ENCODE data around the gene C1orf105. TPM values are rescaled to one million over a fixed set of nuclear protein-coding genes. Genes with fewer than 3 reads are reported as not detected.
A peak's percentile ranks its signal among the peaks of the same experiment; 100 is the strongest.
"Not testable (repeated sequence)": the region's sequence is repeated elsewhere in the genome, so short reads cannot be mapped to it uniquely, and the experiment has no call there.

Gene C1orf105
- total RNA-seq, 2 experiments from 2014 or later: not detected

DNA sequence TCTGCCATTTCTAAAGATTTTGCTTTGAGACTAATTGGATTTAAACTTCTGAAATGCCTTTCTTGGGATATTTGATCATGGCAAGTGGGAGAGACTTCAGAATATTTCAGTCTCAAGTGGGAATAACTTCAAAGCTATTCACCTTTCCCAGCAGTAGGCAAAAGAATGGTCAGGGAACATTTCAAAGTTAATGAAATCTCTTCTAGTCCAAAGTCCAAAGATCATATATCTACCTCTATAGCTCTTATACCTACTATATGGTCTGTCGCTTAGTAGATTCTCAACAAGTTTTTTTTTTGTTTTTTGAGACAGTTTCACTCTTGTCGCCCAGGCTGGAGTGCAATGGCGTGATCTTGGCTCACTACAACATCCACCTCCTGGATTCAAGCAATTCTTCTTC, 67.9 kb downstream of the C1orf105 start:
- no peak for DNase-seq
- Mint-ChIP-seq H3K4me3 (no peak overlapping the region), H3K4me1 (peaks cover 4% of the 10 kb centered on the region), H3K36me3 (ENCODE audit: low read depth) (no peaks in the 10 kb centered on the region), H3K9me3 (ENCODE audit: low read depth) (no peaks in the 10 kb centered on the region), H3K27ac (no peak overlapping the region), H3K27me3 (peaks cover 2% of the 10 kb centered on the region)
- CTCF ChIA-PET: interaction anchor here (0.7 to 2.2 kb wide), 4 partner anchors 9 to 254 kb away, joined by 3 to 7 read pairs (median 4); no protein-coding TSS in a partner anchor
- POLR2A ChIA-PET: no interaction called here
- no peak for ATAC-seq
- intact Hi-C loops (cut with DNase I, micrococcal nuclease): no loop called here

DNA sequence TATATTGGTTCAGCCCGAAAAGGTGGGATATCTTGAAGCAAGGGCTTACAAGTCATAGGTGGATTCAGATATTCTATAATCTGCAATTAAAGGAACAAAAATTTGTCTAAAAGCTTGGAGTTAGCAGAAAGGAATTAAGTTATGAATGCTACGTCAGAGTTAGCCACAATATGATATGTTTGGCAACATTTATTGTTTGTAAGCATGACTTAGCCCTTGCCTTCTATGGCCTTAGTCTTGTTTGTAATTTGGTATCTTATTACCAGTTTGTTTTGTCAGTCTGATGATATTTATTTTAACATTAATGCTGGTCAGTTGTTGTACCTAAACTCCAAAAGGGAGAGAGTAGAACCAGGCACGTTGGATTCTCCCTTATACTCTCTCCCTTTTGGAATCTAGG, 69.4 kb downstream of the C1orf105 start:
- ChIA-PET CTCF (interaction anchor here (0.6 kb wide), 1 partner anchor 356 kb away, joined by 3 read pairs; no protein-coding TSS in a partner anchor), POLR2A (no interaction called here)
- H3K4me1 Mint-ChIP-seq: peaks cover 4% of the 10 kb centered on the region
- peaks cover 2% of the 10 kb centered on the region for H3K27me3 Mint-ChIP-seq
- intact Hi-C loops (cut with DNase I, micrococcal nuclease): no loop called here
- no peaks in the 10 kb centered on the region for H3K9me3 Mint-ChIP-seq (ENCODE audit: low read depth)
- ATAC-seq (no peak), DNase-seq (no peak)
- no peak overlapping the region for H3K4me3 Mint-ChIP-seq
- no peaks in the 10 kb centered on the region for H3K36me3 Mint-ChIP-seq (ENCODE audit: low read depth)
- H3K27ac Mint-ChIP-seq: no peak overlapping the region

DNA sequence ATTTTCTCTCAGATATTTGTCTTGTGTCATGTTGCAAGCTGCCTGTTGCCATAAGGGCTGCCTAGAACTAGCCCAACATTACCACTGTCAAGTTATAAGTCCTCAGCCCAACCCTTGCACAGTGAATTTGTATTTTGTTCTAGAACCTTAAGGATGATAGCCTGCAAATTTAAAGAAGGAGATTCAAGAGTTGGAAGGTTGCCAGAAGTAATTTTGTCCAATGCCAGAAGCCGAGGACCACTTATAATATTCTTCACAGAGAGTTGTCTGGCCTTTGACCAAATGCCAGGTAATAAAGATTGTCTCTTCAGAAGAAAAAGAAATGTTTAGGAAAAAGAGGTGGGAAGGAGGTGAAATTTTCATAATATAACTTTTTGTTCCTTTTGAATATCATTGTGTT, 71.9 kb downstream of the C1orf105 start:
- intact Hi-C loops (cut with DNase I, micrococcal nuclease): no loop called here
- peaks cover 3% of the 10 kb centered on the region for H3K4me1 Mint-ChIP-seq
- no peak overlapping the region for H3K27ac Mint-ChIP-seq
- DNase-seq (no peak), ATAC-seq (no peak)
- H3K9me3 Mint-ChIP-seq (ENCODE audit: low read depth): no peaks in the 10 kb centered on the region
- no peaks in the 10 kb centered on the region for H3K36me3 Mint-ChIP-seq (ENCODE audit: low read depth)
- H3K4me3 Mint-ChIP-seq: no peak overlapping the region
- POLR2A ChIA-PET: no interaction called here
- CTCF ChIA-PET: no interaction called here
- peaks cover 2% of the 10 kb centered on the region for H3K27me3 Mint-ChIP-seq

DNA sequence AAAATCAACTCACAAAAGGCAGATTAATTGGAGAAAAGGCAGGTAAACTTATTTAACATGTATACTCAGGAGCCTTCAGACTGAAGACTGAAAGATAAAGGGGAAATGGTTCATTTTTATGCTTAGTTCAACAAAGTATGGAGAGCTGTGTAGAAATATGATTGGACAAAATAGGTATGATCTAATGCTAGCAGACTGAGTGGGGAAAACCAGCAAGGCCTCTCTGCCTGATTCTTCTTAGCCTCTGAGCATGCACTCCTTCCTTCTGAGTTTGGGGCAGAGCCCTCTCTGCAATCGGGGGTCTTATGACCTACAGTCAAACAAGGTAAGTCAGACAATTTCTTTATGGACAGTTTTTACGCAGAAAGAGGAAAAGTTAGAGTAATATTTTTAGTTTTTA, 73.7 kb downstream of the C1orf105 start:
- no peaks in the 10 kb centered on the region for H3K4me1 Mint-ChIP-seq
- DNase-seq (no peak), ATAC-seq (no peak)
- no peaks in the 10 kb centered on the region for H3K9me3 Mint-ChIP-seq (ENCODE audit: low read depth)
- intact Hi-C loops (cut with DNase I, micrococcal nuclease): no loop called here
- no peaks in the 10 kb centered on the region for H3K36me3 Mint-ChIP-seq (ENCODE audit: low read depth)
- no peak overlapping the region for H3K27ac Mint-ChIP-seq
- CTCF ChIA-PET: interaction anchor here (1.1 kb wide), 1 partner anchor 10 kb away, joined by 3 read pairs; no protein-coding TSS in a partner anchor
- H3K27me3 Mint-ChIP-seq: peaks cover 2% of the 10 kb centered on the region
- H3K4me3 Mint-ChIP-seq: no peak overlapping the region
- POLR2A ChIA-PET: no interaction called here

DNA sequence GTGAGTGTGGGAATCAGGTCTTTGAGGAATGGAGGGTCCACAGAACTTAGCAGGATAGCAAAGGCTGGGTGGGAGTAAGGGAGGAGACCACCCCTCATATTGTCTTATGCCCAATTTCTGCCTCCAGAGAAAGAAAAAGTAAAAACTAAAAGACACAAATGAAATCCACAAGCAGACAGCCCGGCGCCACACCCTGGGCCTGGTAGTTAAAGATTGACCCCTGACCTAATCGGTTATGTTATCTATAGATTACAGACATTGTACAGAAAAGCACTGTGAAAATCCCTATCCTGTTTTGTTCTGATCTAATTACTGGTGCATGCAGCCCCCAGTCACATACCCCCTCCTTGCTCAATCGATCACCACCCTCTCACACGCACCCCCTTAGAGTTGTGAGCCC, 75.6 kb downstream of the C1orf105 start:
- DNase-seq; POLR2A ChIA-PET; H3K4me3 Mint-ChIP-seq; H3K9me3 Mint-ChIP-seq (ENCODE audit: low read depth); H3K36me3 Mint-ChIP-seq (ENCODE audit: low read depth); H3K4me1 Mint-ChIP-seq; intact Hi-C loops (cut with DNase I, micrococcal nuclease); CTCF ChIA-PET; H3K27me3 Mint-ChIP-seq; ATAC-seq; H3K27ac Mint-ChIP-seq: not testable (repeated sequence)

DNA sequence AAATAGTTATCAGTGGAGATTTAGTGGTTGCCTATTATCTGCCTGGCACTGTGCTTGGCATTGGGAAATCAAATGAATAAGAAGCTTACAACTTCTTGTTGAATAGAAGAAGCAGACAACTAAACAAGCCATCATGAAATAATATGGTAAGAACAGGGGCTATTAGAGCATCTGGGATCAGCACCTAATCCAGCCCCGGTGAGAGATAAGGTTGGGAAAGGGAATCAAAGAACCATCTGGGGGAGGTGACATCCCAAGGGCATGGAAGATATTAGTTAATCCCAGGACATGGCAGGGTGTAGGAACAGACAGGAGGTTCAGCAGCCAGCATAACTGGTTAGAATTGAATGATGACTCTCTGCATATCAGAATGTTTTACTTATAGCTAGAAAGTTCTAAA, 76.2 kb downstream of the C1orf105 start:
- Mint-ChIP-seq H3K27ac (no peak overlapping the region), H3K4me1 (peaks cover 2% of the 10 kb centered on the region), H3K4me3 (no peak overlapping the region), H3K27me3 (no peaks in the 10 kb centered on the region), H3K9me3 (ENCODE audit: low read depth) (no peaks in the 10 kb centered on the region), H3K36me3 (ENCODE audit: low read depth) (no peaks in the 10 kb centered on the region)
- CTCF ChIA-PET: interaction anchor here (0.7 kb wide), 1 partner anchor 362 kb away, joined by 3 read pairs; no protein-coding TSS in a partner anchor
- intact Hi-C loops (cut with DNase I, micrococcal nuclease): no loop called here
- DNase-seq (no peak), ATAC-seq (no peak)
- POLR2A ChIA-PET: no interaction called here

DNA sequence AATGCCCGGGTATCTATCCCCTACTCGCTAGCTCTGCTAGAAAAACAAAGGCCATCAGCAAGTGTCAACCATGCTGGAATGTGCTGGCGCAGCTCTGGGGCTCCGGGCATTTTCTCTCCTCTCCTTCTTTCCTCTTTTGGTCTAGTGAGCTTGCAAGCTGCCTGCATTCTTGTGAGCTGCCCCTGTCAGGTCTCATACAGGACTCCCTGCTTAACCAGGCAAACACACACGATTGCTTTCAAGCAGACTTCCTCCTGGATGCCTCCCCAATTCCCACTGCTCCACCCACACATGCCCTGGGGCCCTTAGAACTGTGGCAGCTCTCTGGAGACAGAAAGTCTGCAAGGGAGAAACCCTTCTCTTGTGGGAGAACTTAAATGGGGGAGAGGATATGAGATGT, 76.7 kb downstream of the C1orf105 start:
- intact Hi-C loops (cut with DNase I, micrococcal nuclease): no loop called here
- ATAC-seq (no peak), DNase-seq (no peak)
- Mint-ChIP-seq H3K4me3 (no peak overlapping the region), H3K36me3 (ENCODE audit: low read depth) (no peaks in the 10 kb centered on the region), H3K9me3 (ENCODE audit: low read depth) (no peaks in the 10 kb centered on the region), H3K27ac (no peak overlapping the region), H3K27me3 (no peaks in the 10 kb centered on the region), H3K4me1 (peaks cover 2% of the 10 kb centered on the region)
- ChIA-PET POLR2A (no interaction called here), CTCF (interaction anchor here (0.7 kb wide), 1 partner anchor 363 kb away, joined by 3 read pairs; no protein-coding TSS in a partner anchor)

DNA sequence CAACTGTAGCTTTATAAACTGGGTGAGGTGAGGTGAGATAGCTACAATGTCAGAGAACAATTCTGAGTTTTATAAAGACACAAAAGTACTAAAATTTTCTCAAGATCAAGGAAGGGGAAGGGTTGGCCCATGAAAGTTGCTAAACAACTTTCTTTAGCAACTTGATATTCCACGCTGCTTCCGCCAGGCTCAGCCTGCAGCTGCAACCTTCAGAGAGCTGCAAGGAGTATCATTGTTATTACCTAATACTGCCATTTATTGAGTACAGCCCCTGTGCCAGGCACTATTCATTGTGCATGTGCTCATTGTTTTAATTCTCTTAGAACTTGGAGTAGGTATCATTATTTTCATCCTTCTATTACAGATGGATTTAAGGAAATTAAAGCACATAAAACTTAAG, 78.4 kb downstream of the C1orf105 start:
- Mint-ChIP-seq H3K4me1 (peaks cover 2% of the 10 kb centered on the region), H3K4me3 (no peak overlapping the region), H3K27me3 (no peaks in the 10 kb centered on the region), H3K27ac (no peak overlapping the region), H3K9me3 (ENCODE audit: low read depth) (no peaks in the 10 kb centered on the region), H3K36me3 (ENCODE audit: low read depth) (no peaks in the 10 kb centered on the region)
- ATAC-seq (no peak), DNase-seq (no peak)
- intact Hi-C loops (cut with DNase I, micrococcal nuclease): no loop called here
- ChIA-PET CTCF (interaction anchor here (1.6 kb wide), 1 partner anchor 221 kb away, joined by 3 read pairs; no protein-coding TSS in a partner anchor), POLR2A (no interaction called here)

DNA sequence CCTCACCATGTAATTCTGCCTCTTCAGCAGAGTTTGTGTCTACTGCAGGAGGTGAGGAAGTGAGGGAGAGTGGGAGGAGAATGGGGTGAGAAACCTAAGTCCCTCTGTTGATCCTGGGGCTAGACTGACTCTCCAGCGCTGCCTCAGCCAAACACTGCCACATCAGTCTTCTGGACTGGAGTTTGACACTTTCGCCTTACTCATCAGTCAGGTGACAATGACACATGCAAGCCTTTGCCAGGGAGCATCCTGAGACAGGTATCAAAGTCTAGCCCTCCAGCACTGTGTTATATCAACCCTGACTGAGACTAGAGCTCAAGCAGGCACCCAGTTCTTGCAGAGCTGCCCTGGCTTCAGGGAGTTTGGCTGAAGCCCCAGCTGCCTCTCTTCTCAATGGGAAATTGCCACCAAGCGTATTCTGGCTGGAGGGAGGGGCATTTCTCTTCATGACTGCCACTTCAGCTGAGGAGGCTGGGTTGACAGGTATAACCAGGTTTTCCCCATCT, 79.2 kb downstream of the C1orf105 start:
- intact Hi-C loops (cut with DNase I, micrococcal nuclease): no loop called here
- peak; percentile 55 for ATAC-seq

DNA sequence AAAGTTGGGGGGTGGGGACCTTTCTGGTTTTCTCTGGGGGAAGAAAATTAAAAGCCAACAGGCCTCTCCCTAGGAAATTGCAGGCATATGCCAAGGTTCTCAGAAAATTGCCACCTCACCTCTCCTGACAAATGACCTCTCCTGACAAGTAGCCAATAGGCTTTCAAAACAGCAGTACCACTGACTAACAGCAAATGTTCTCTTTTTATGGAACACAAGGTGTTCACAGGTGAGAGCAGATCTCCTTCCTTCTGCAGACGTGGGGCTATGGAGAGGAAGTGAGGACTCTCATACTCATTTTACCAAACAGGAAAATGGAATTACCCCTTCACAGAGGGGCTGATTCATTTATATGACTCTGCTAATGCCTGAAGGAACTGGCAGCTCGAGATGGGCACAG, 79.7 kb downstream of the C1orf105 start:
- intact Hi-C loops (cut with DNase I, micrococcal nuclease): no loop called here
- DNase-seq (no peak), ATAC-seq (no peak)
- ChIA-PET CTCF (interaction anchor here (0.9 to 1.6 kb wide), 5 partner anchors 11 to 242 kb away, joined by 3 to 5 read pairs (median 5); no protein-coding TSS in a partner anchor), POLR2A (interaction anchor here (0.6 kb wide), 1 partner anchor 27 kb away, joined by 5 read pairs; no protein-coding TSS in a partner anchor)
- no peaks in the 10 kb centered on the region for H3K36me3 Mint-ChIP-seq (ENCODE audit: low read depth)
- peaks cover 2% of the 10 kb centered on the region for H3K4me1 Mint-ChIP-seq
- no peaks in the 10 kb centered on the region for H3K27me3 Mint-ChIP-seq
- no peak overlapping the region for H3K27ac Mint-ChIP-seq
- H3K9me3 Mint-ChIP-seq (ENCODE audit: low read depth): no peaks in the 10 kb centered on the region
- no peak overlapping the region for H3K4me3 Mint-ChIP-seq

More for the DNA sequence above, 79.2 kb downstream of the C1orf105 start:
- H3K4me3 Mint-ChIP-seq: no peak overlapping the region
- no peaks in the 10 kb centered on the region for H3K9me3 Mint-ChIP-seq (ENCODE audit: low read depth)
- CTCF ChIA-PET: interaction anchor here (0.9 to 1.6 kb wide), 3 partner anchors 11 to 220 kb away, joined by 3 to 5 read pairs (median 5); no protein-coding TSS in a partner anchor
- DNase-seq: peak; percentile 16
- POLR2A ChIA-PET: interaction anchor here (0.6 kb wide), 1 partner anchor 26 kb away, joined by 5 read pairs; no protein-coding TSS in a partner anchor
- no peaks in the 10 kb centered on the region for H3K36me3 Mint-ChIP-seq (ENCODE audit: low read depth)
- peaks cover 2% of the 10 kb centered on the region for H3K4me1 Mint-ChIP-seq
- no peaks in the 10 kb centered on the region for H3K27me3 Mint-ChIP-seq
- no peak overlapping the region for H3K27ac Mint-ChIP-seq

DNA sequence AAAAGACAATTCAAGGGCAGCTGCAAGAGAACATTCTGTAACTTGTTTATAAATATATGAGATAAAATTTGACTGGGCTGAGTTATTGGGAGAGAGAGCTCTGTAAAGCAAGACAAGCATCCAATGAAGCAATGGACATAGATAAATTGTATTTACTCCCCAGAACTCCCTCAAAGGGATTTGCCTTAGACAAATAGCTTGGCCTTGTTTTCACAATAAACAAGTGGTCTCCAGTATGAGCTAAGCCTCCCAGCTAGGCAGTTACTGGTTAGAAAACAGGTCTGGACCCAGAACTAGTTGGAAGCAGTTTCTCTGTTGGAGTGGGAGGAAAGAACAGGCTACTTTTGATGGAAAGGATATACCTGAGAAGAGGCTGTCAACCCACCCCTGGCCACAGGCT, 87.3 kb downstream of the C1orf105 start:
- H3K4me1 Mint-ChIP-seq: no peaks in the 10 kb centered on the region
- ATAC-seq: no peak

DNA sequence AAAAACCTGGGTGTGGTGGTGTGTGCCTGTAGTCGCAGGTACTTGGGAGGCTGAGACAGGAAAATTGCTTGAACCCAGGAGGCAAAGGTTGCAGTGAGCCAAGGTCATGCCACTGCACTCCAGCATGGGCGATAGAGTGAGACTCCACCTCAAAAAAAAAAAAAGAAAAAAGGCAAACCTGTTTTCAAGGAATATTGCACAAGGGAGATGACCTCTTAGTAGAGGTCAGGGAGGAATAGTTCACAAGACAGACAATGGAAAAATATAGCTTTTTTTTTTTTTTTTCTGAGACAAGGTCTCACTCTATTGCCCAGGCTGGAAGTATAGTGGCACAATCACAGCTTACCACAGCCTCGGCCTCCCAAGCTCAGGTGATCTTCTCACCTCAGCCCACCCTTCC, 90.0 kb downstream of the C1orf105 start:
- POLR2A ChIA-PET: no interaction called here
- CTCF ChIA-PET: interaction anchor here (0.6 to 2.5 kb wide), 2 partner anchors 53 to 216 kb away, joined by 3 to 11 read pairs; no protein-coding TSS in a partner anchor
- Mint-ChIP-seq H3K9me3 (ENCODE audit: low read depth) (no peaks in the 10 kb centered on the region), H3K4me3 (no peak overlapping the region), H3K4me1 (no peaks in the 10 kb centered on the region), H3K36me3 (ENCODE audit: low read depth) (no peaks in the 10 kb centered on the region), H3K27ac (no peak overlapping the region), H3K27me3 (peaks cover 2% of the 10 kb centered on the region)
- ATAC-seq (no peak), DNase-seq (no peak)
- intact Hi-C loops (cut with DNase I, micrococcal nuclease): loop anchor here in 1 of 2 experiments (5.0 kb wide), 1 partner anchor 58 kb away; no protein-coding TSS in a partner anchor

More for the DNA sequence above, 87.3 kb downstream of the C1orf105 start:
- no peak overlapping the region for H3K27ac Mint-ChIP-seq
- intact Hi-C loops (cut with DNase I, micrococcal nuclease): no loop called here
- ChIA-PET POLR2A (no interaction called here), CTCF (interaction anchor here (0.6 to 0.9 kb wide), 3 partner anchors 21 to 858 kb away, joined by 3 to 4 read pairs (median 3); no protein-coding TSS in a partner anchor)
- no peaks in the 10 kb centered on the region for H3K36me3 Mint-ChIP-seq (ENCODE audit: low read depth)
- H3K27me3 Mint-ChIP-seq: peaks cover 2% of the 10 kb centered on the region
- no peak for DNase-seq
- H3K9me3 Mint-ChIP-seq (ENCODE audit: low read depth): no peaks in the 10 kb centered on the region
- H3K4me3 Mint-ChIP-seq: no peak overlapping the region
